Activated B cell treated with CpG ODN at 0.5 μM for 24 hours (primary cell): Measurements from ENCODE around the gene ZNF473. TPM values are rescaled to one million over a fixed set of nuclear protein-coding genes. Genes with fewer than 3 reads are reported as not detected.
A peak's percentile ranks its signal among the peaks of the same experiment; 100 is the strongest.

Experiments
- ATAC-seq: fragments of 200-7000 bp; cut with Tn5 transposase; one replicate; pipeline ENCODE4 v1.10.0; 2021; ENCODE audit warnings: low read depth, mild to moderate bottlenecking, moderate library complexity
- CTCF ChIA-PET: fragments of 350-600 bp; sonication (Branson Sonifier 250); formaldehyde crosslinking; loops from one replicate; lab custom pipeline; 2021; ENCODE audit warnings: antibody characterized with exemption; lab: Charles Lee
- POLR2A ChIA-PET: fragments of 350-600 bp; sonication (Branson Sonifier 250); formaldehyde crosslinking; loops from one replicate; lab custom pipeline; 2021; ENCODE audit warnings: antibody characterized with exemption; lab: Charles Lee
- DNase-seq: peaks from one replicate; pipeline ENCODE4 v3.0.0; 2022
- H3K27ac Mint-ChIP-seq: one replicate; pipeline ENCODE4 v1.8.0; 2020; ENCODE audit warnings: mixed read lengths
- H3K27me3 Mint-ChIP-seq: one replicate; pipeline ENCODE4 v1.8.0; 2021; ENCODE audit warnings: mixed read lengths
- H3K36me3 Mint-ChIP-seq: one replicate; pipeline ENCODE4 v1.8.0; 2021; ENCODE audit warnings: low read depth, mixed read lengths
- H3K4me1 Mint-ChIP-seq: one replicate; pipeline ENCODE4 v1.8.0; 2021; ENCODE audit warnings: mixed read lengths
- H3K4me3 Mint-ChIP-seq: one replicate; pipeline ENCODE4 v1.8.0; 2020; ENCODE audit warnings: mild to moderate bottlenecking, mixed read lengths
- H3K9me3 Mint-ChIP-seq: one replicate; pipeline ENCODE4 v1.8.0; 2020; ENCODE audit warnings: mixed read lengths
- CTCF ChIP-seq: fragments of 200-600 bp; IDR thresholded peaks from one replicate; pipeline ENCODE4 v1.8.0; 2022; ENCODE audit warnings: antibody characterized with exemption, mild to moderate bottlenecking
- intact Hi-C: fragments of 100-400 bp; cut with micrococcal nuclease; formaldehyde crosslinking; loops from one replicate; pipeline ENCODE4 v1.15.1; 2024
- total RNA-seq: library from RNA; stranded (reverse); gene quantifications from 2 replicates; pipeline ENCODE4 v1.2.3, GENCODE V29; 2022

The ZNF473 gene
- total RNA-seq: 10.5 and 14.2 TPM in 2 replicates

- CTCF ChIA-PET: interaction anchor here (1.0 kb wide), 1 partner anchor 24 kb away, joined by 5 read pairs; no protein-coding TSS in a partner anchor
- H3K36me3 Mint-ChIP-seq: peaks cover 34% of the 10 kb centered on the region
- H3K4me3 Mint-ChIP-seq: peak within 1 kb of the TSS; percentile 97
- H3K9me3 Mint-ChIP-seq: peaks cover 2% of the 10 kb centered on the region
- POLR2A ChIA-PET: interaction anchor here (0.5 to 1.6 kb wide), 4 partner anchors 149 to 571 kb away, joined by 3 to 4 read pairs (median 3); partner anchors contain the start of genes AKT1S1, SCAF1 and TBC1D17
- ATAC-seq (peak; percentile 72), DNase-seq (peak; percentile 82)
- no peak for TF ChIP-seq CTCF
- peaks cover 46% of the 10 kb centered on the region for H3K4me1 Mint-ChIP-seq
- H3K27ac Mint-ChIP-seq: peak within 1 kb of the TSS; percentile 100
- intact Hi-C loops: loop anchor here (1.0 to 5.0 kb wide), 9 partner anchors 25 to 485 kb away; partner anchors contain the start of genes AKT1S1, ATF5, FUZ and JOSD2
- H3K27me3 Mint-ChIP-seq: no peaks in the 10 kb centered on the region
These were observed at the start of gene ZNF473 for GRCh38 chr19:50025794-50026549. Gene ZNF473, plus strand, starts transcription at chr19:50026005. Its CDS starts 5,078 bp downstream, at chr19:50031083.

- Mint-ChIP-seq H3K9me3 (no peaks in the 10 kb centered on the region), H3K4me1 (no peaks in the 10 kb centered on the region), H3K27ac (no peak overlapping the region), H3K27me3 (no peaks in the 10 kb centered on the region), H3K4me3 (no peak overlapping the region), H3K36me3 (peaks cover 59% of the 10 kb centered on the region)
- no peak for ATAC-seq
- no peak for TF ChIP-seq CTCF
- no peak for DNase-seq
- ChIA-PET CTCF (no interaction called here), POLR2A (no interaction called here)
- intact Hi-C loops: no loop called here
These were observed 49.3 kb upstream of the ZNF473 start for GRCh38 chr19:49976496-49976895.

GRCh38 chr19:49977076-49977475 is 48.7 kb upstream of the ZNF473 start:
- no peak overlapping the region for H3K27ac Mint-ChIP-seq
- ChIA-PET CTCF (no interaction called here), POLR2A (no interaction called here)
- TF ChIP-seq CTCF: no peak
- no peaks in the 10 kb centered on the region for H3K27me3 Mint-ChIP-seq
- peaks cover 65% of the 10 kb centered on the region for H3K36me3 Mint-ChIP-seq
- H3K4me1 Mint-ChIP-seq: no peaks in the 10 kb centered on the region
- intact Hi-C loops: no loop called here
- DNase-seq (no peak), ATAC-seq (no peak)
- no peak overlapping the region for H3K4me3 Mint-ChIP-seq
- H3K9me3 Mint-ChIP-seq: no peaks in the 10 kb centered on the region

- Mint-ChIP-seq H3K4me1 (no peaks in the 10 kb centered on the region), H3K36me3 (peaks cover 68% of the 10 kb centered on the region), H3K4me3 (no peak overlapping the region), H3K9me3 (no peaks in the 10 kb centered on the region), H3K27me3 (no peaks in the 10 kb centered on the region), H3K27ac (no peak overlapping the region)
- TF ChIP-seq CTCF: no peak
- DNase-seq: no peak
- ATAC-seq: no peak
- CTCF ChIA-PET: interaction anchor here (1.2 kb wide), 1 partner anchor 39 kb away, joined by 3 read pairs; no protein-coding TSS in a partner anchor
- intact Hi-C loops: no loop called here
- POLR2A ChIA-PET: interaction anchor here (0.6 kb wide), 1 partner anchor 673 kb away, joined by 4 read pairs; no protein-coding TSS in a partner anchor
These were observed 47.9 kb upstream of the ZNF473 start for GRCh38 chr19:49977881-49978280.

- no peaks in the 10 kb centered on the region for H3K27me3 Mint-ChIP-seq
- H3K9me3 Mint-ChIP-seq: no peaks in the 10 kb centered on the region
- no peaks in the 10 kb centered on the region for H3K4me1 Mint-ChIP-seq
- no peak overlapping the region for H3K27ac Mint-ChIP-seq
- CTCF ChIA-PET: interaction anchor here (1.2 kb wide), 1 partner anchor 39 kb away, joined by 3 read pairs; no protein-coding TSS in a partner anchor
- ATAC-seq (no peak), DNase-seq (no peak)
- TF ChIP-seq CTCF: no peak
- H3K4me3 Mint-ChIP-seq: no peak overlapping the region
- intact Hi-C loops: no loop called here
- H3K36me3 Mint-ChIP-seq: peaks cover 67% of the 10 kb centered on the region
- POLR2A ChIA-PET: interaction anchor here (0.6 kb wide), 1 partner anchor 673 kb away, joined by 4 read pairs; no protein-coding TSS in a partner anchor
These were observed 47.5 kb upstream of the ZNF473 start for GRCh38 chr19:49978324-49978723.
